HuH-7.5 (cell line): ENCODE results near the gene VAMP2.
A peak's percentile ranks its signal among the peaks of the same experiment; 100 is the strongest.

Experiments
- DNase-seq: peaks from one replicate; pipeline ENCODE4 v3.0.0; 2011; ENCODE audit warnings: low spot score

The VAMP2 gene

GRCh38 chr17:8155231-8155995 is 7.3 kb downstream of the VAMP2 start:
- DNase-seq: no peak

- DNase-seq: no peak
Measured at GRCh38 chr17:8154608-8155155, 8.1 kb downstream of the VAMP2 start.

DNA sequence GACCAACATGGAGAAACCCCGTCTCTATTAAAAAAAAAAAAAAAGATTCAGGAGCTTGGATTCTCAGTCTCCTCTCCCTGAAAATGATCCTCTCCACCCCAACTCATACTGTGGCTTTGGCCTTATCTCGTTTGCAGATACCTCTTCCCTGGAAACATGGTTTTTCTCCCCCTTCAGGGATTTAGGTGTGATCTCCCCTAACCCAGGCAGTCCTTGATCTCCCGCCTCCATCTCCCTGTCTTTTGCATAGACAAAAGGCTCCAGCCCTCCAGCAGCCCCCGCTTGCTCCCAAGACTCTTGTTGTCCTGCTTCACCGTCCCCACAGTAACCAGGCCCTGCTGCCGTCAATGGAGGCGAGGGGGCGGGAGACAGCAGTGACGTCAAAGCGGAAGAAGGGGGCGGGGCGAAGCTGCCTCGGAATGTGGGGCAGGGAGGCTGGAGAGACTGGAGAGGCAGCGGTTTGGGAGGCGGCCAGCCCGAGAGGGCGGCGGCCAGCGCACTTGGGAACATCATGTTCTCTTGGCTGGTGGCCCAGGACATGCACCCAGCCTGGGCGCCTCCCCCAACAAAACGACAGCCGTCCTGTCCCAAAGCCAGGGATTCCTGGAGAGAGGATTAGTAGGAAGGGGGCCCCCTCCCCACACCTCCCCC is 8.7 kb downstream of the VAMP2 start:
- DNase-seq: no peak

DNA sequence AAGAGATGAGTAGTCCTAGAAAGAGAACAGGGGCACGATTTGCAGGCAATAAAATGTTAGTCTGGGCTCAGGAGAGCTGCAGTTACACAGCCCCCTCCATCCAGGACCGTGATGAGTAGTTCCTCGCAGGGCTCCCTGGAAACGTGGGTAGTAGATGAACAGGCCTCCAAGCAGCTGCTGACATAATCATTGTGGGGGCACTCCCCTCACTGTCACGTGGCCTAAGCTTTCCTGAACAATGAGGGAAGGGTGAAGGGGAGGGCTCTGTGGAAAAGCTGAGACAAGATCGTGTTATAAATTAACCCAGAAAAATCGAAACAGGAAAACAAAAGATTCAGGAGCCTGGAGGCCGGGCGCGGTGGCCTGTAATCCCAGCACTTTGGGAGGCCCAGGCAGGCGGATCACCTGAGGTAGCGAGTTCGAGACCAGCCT is 9.2 kb downstream of the VAMP2 start:
- peak; percentile 82 for DNase-seq

DNA sequence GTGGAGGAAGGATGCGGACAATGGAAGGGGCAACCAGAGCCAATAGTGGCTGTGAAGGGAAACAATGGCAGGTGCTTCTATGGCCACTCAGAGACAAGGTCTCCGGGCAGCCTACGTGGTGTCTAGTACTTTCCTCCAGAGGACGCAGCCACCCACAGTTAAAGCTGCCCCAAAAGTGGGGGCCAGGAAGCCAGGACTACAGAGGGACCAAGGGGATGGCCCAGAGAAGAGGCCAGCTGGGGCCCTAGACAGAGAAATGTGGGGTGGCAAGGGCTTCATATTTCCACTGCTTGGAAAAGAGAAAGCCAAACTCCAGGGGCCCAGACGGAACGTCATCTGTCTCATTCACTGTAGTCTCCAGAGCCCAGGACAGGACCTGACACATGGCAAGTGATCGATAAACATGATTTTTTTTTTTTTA is 9.7 kb downstream of the VAMP2 start:
- no peak for DNase-seq

DNA sequence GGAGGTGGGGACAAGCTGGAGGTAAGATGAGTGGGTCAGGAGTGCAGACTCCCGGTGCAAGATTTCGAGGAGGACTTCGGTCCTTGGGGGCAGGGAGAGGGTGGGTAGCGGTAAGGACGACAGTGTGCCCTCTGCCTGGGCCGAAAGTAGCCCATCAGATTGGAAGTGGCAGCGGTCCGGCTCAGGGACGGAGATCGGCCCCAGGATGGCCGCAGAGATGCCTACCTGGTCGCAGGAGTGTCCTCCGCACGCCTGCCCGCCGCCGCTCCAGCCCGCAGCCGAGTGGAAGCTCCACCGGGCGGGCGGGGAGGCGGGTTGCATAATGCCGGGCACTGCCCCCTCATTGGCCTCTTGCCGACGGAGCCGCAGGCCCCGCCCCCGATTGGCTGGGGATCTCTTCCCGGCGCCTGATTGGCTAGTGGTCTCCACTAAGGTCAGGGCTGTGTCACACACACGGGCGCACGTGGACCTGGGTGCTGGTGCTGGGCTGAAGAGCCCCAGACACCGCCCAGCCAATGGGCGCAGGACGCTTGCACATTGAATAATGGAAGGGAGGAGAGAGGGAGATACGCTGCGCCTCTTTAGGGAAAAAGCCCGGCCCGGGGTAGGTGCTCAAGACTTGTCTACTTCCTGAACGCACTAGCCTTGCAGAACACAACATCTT is 10.5 kb downstream of the VAMP2 start, which contains the start of gene PER1:
TSS of gene PER1 (minus strand) at position 293 of the 664 bp plus-strand sequence. CDS start 1,698 bp downstream, outside the sequence.
- DNase-seq: peak; percentile 97

DNA sequence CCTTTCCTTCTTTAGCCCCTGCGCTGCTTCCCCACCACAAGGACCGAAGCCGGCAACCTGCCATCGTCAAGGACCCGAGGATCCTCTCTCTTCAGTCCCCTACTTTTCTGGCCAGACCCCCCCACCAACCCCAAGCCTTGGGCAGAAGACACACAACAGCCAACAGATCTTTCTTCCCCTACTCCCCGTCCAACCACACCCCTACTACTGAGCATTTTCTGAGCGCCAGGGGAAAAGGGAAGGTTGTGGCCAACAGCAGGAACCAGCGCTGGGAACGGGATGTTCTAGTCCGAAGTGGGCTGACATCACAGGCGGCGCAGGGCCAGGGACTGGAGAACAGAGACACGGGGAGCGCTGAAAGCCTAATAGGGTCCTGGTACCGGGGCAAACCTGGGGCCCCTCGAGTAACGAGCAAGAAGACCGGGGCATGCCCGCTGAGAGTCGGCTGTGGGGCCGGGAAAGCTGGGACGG is 11.1 kb downstream of the VAMP2 start:
- peak; percentile 49 for DNase-seq

DNA sequence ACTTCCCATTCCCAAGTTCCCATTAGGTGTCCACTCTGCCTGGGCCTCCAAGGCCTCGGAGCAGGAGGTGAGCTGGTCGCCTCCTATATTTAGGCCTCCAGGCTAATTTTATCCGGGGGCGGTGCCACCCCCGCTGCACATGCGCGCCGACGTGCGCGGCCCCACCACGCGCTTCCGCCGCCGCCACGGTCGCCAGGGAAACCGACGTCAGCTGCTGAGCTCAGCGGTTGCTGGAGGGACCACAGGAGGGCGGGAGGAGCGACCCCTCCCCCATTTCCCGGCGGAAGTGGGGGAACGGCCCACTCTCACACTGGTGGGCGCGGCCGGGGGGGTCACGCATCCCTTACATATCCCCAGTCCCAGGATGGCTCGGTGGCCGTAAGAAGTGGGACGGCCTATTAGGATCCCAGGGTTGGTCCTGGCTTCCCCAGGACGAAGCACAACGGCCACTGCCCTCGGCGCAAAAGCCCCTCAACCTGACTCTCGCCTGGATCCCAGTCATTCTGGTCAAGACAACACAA is 11.6 kb downstream of the VAMP2 start:
- no peak for DNase-seq

DNA sequence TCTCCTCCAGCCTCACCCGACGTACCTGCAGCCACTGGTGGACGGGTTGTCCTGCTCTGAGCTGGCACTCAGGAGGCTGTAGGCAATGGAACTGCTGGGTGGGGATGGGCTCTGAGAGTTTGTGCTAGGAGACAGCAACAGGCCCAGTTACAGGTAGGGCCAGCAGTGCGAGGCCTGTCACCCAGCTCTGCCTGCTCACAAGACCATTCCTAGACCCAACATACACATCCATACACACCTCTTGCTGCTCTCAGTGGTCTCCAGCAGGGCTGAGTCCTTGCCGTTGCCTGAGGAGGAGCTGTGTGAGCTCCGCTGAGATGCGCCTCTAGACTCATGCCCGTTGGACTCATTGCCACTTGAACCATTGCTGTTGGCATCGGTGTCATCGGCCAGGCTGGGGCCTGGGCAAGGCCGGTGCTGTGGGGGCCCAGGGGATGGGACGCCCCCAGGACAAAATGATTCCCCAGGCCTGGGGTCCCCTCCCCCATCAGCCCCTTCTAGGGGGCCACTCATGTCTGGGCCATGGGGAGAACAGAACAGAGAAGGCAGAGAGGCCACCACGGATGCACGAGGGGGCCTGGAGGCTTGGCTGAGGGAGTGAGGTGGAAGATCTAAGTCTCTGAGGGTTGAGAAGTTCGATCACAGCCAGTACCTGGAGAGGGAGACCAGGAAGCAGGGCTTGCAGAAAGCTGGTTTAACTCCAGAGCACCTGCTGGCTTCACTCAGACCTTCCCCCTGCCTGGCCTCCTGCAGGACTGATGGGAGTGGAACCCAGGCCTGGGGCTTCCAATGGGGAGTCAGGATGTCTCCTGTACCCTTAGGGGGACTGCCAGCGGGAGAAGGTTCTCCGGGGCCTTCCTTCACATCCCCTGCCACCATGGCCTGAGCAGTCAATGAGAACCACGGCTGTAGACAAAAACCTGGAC is 12.3 kb downstream of the VAMP2 start:
- DNase-seq: no peak

GRCh38 chr17:8149419-8150193 is 13.1 kb downstream of the VAMP2 start:
- DNase-seq: no peak

DNA sequence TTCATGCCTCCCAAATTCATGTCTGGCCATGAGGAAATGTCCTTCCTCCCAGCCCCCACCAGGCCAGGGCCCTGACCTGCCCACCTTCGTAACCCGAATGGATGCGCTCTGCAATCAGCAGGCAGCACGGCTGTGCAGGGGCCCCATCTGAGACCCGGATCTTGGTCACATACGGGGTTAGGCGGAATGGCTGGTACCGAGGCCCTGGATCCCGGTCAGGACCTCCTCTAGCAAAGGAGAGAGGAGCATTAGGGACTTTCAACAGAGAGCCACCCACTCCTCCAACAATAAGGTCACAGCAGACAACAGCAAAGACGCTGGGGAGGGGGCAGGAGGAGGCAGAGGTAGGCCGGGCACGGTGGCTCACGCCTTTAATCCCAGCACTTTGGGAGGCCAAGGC is 14.2 kb downstream of the VAMP2 start:
- no peak for DNase-seq

- no peak for DNase-seq
Measured at GRCh38 chr17:8147805-8148404, 14.8 kb downstream of the VAMP2 start.

DNA sequence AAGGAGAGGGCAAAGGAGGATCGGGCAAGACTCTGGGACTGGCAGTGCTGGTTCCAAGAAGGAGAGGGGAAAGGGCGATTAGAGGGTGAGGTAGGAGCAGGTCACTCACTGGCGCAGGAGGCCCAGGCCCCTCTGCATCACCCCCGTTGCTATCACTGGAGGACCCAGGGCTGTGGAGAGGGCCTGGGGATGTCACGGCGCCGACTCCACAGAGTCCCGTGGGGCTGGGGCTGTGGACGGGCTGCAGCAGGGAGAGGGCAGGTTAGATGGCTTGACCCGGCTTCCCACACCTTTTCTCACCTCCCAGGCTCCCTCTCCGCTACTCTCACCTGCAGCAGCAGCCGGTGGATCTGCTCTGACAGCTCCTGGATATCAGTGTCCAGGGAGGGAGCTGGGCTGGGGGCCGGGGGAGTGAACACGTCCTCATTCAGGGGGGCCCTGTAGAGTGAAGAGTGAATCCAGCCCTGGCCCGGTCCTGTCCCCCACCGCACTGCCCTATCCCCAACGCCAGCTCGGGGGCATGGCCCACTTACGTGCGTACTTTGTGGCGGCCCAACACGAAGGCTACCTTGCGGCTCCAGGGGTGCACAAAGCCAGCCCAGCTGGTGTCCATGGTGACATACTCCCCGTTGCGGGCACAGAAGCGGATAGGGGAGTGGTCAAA is 15.5 kb downstream of the VAMP2 start:
- no peak for DNase-seq

- no peak for DNase-seq
Measured at GRCh38 chr17:8146381-8147140, 16.2 kb downstream of the VAMP2 start.

DNA sequence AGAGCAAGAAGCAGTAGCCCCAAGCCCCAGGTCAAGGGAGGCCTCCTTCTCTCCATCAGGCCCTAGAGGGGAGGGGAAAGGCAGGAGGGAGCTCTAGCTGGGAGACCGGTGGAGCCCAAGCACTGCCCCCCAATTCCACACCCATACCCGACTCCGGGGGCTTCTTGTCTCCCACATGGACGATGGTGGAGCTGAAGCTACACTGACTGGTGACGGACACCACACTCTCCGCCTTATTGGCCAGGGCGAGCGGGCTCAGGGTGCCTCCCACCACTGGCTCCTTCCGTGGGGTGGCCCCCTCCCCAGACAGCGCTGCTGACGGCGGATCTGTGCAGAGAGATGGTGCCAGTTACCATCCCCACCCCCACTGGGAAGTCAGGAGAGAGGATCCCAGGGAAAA is 16.9 kb downstream of the VAMP2 start:
- DNase-seq: no peak

- DNase-seq: no peak
Measured at GRCh38 chr17:8144401-8145231, 18.1 kb downstream of the VAMP2 start.

GRCh38 chr17:8143581-8144400 is 19.0 kb downstream of the VAMP2 start:
- no peak for DNase-seq
